ENCODE results near the gene ADAMTS2.

- no peak for TF ChIP-seq SP1 (IDR thresholded peaks at IDR 0.05)
- TF ChIP-seq FOXM1 (IDR thresholded peaks at IDR 0.05; ENCODE audit: borderline replicate concordance) = no peak
- TF ChIP-seq FOXA1 (IDR thresholded peaks at IDR 0.05) = no peak
- no peak for TF ChIP-seq HDGF (IDR thresholded peaks at IDR 0.05; ENCODE audit: borderline replicate concordance)
- TF ChIP-seq ARNT (IDR thresholded peaks at IDR 0.05) = no peak
- TF ChIP-seq BHLHE40 (IDR thresholded peaks at IDR 0.05; ENCODE audit: borderline replicate concordance) = no peak
- TF ChIP-seq FOXK2 (IDR thresholded peaks at IDR 0.05) = no peak
- TF ChIP-seq TARDBP (IDR thresholded peaks at IDR 0.05) = no peak
- no peak for TF ChIP-seq ELF4 (IDR thresholded peaks at IDR 0.05)
- no peak for TF ChIP-seq SUZ12 (IDR thresholded peaks at IDR 0.05)
- TF ChIP-seq LEF1 (IDR thresholded peaks at IDR 0.05; ENCODE audit: borderline replicate concordance) = no peak
- no peak for TF ChIP-seq CTBP1 (IDR thresholded peaks at IDR 0.05; ENCODE audit: borderline replicate concordance)
- TF ChIP-seq NFRKB (IDR thresholded peaks at IDR 0.05) = no peak
- TF ChIP-seq, protein P1, sequence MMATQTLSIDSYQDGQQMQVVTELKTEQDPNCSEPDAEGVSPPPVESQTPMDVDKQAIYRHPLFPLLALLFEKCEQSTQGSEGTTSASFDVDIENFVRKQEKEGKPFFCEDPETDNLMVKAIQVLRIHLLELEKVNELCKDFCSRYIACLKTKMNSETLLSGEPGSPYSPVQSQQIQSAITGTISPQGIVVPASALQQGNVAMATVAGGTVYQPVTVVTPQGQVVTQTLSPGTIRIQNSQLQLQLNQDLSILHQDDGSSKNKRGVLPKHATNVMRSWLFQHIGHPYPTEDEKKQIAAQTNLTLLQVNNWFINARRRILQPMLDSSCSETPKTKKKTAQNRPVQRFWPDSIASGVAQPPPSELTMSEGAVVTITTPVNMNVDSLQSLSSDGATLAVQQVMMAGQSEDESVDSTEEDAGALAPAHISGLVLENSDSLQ (IDR thresholded peaks at IDR 0.05) = no peak
Observed at GRCh38 chr5:179131321-179131835, 213.9 kb downstream of the ADAMTS2 start.
